ENCODE data around the gene WDR90.

GRCh38 chr16:644556-644955 is 4.6 kb upstream of the WDR90 start:
- no peak for TF ChIP-seq CTCF (IDR thresholded peaks at IDR 0.05 in 2 of 3, conservative IDR thresholded peaks at IDR 0.05 in 1 of 3; ENCODE audit: control insufficient read depth in 2 of 3, extremely low read depth in 1 of 3, insufficient read depth in 1 of 3, low read depth in 3 of 3, low read length in 3 of 3)
- no peak for TF ChIP-seq JUND (IDR thresholded peaks at IDR 0.05; ENCODE audit: low read depth, low read length)
- no peak for TF ChIP-seq MYC (IDR thresholded peaks at IDR 0.05; ENCODE audit: insufficient read depth, insufficient read length, insufficient replicate concordance, low read length, severe bottlenecking)
- TF ChIP-seq CREM (IDR thresholded peaks at IDR 0.05; ENCODE audit: low read depth) = no peak
- no peak for TF ChIP-seq EGR1 (IDR thresholded peaks at IDR 0.05; ENCODE audit: borderline replicate concordance in 1 of 2, low read depth in 2 of 2, low read length in 2 of 2)
- TF ChIP-seq CREB1 (IDR thresholded peaks at IDR 0.05; ENCODE audit: low read depth) = no peak
- no peak for TF ChIP-seq SMC3 (IDR thresholded peaks at IDR 0.05; ENCODE audit: borderline replicate concordance, low read length)
- no peak for TF ChIP-seq NBN (IDR thresholded peaks at IDR 0.05)
- TF ChIP-seq RFX5 (IDR thresholded peaks at IDR 0.05; ENCODE audit: low read depth, low read length) = no peak
- TF ChIP-seq EZH2 (IDR thresholded peaks at IDR 0.05; ENCODE audit: borderline replicate concordance, control insufficient read depth, low read depth, low read length) = no peak
- no peak for TF ChIP-seq POLR2A (IDR thresholded peaks at IDR 0.05; ENCODE audit: low read depth, low read length)
- TF ChIP-seq BHLHE40 (IDR thresholded peaks at IDR 0.05; ENCODE audit: borderline replicate concordance in 1 of 2, low read depth in 2 of 2, low read length in 1 of 2) = no peak
- TF ChIP-seq IRF3 (IDR thresholded peaks at IDR 0.05) = no peak
- TF ChIP-seq SIN3A (IDR thresholded peaks at IDR 0.05; ENCODE audit: low read depth, low read length) = no peak
